ENCODE measurements around the gene DES.

- TF ChIP-seq CTCF (IDR thresholded peaks at IDR 0.05) (no peak), POLR2A (IDR thresholded peaks at IDR 0.05) (no peak)
These were observed 28.5 kb downstream of the DES start for GRCh38 chr2:219446689-219447088.

Measured in Peyer's patch (tissue), 4 donors.